Measurements from ENCODE around the gene OR52B2.
A peak's percentile ranks its signal among the peaks of the same experiment; 100 is the strongest.

Gene OR52B2

DNA sequence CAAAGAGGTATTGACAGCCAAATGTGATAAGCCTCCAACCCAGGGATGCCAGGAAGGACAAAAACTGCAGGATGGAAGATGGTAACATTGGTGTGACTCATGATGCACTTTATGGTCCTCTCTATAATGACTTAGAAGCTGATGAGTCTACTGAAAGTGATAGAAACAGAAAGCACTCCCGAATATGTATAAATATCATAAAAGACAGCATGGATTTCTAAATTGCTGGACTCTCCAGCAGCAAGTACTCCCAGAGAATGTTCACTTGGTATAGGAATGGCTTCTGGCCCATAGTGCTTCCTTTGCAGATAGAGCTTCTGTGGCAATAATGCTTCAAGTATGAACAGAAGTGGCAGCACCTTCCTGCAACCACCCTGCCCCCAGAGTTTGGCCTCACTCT is at the start of gene OR52B2:
OR52B2 (minus strand) TSS at position 101 of the 400 bp plus-strand sequence; CDS start at position 101, 0 bp downstream.
- no peak within 1 kb of the TSS for H3K4me3 ChIP-seq (ENCODE audit: control insufficient read depth, low read depth, low read length)
- TF ChIP-seq, protein P1, sequence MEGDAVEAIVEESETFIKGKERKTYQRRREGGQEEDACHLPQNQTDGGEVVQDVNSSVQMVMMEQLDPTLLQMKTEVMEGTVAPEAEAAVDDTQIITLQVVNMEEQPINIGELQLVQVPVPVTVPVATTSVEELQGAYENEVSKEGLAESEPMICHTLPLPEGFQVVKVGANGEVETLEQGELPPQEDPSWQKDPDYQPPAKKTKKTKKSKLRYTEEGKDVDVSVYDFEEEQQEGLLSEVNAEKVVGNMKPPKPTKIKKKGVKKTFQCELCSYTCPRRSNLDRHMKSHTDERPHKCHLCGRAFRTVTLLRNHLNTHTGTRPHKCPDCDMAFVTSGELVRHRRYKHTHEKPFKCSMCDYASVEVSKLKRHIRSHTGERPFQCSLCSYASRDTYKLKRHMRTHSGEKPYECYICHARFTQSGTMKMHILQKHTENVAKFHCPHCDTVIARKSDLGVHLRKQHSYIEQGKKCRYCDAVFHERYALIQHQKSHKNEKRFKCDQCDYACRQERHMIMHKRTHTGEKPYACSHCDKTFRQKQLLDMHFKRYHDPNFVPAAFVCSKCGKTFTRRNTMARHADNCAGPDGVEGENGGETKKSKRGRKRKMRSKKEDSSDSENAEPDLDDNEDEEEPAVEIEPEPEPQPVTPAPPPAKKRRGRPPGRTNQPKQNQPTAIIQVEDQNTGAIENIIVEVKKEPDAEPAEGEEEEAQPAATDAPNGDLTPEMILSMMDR (conservative IDR thresholded peaks at IDR 0.05; ENCODE audit: control insufficient read depth, insufficient read depth, low read depth, low read length) = no peak
- no peak for DNase-seq (ENCODE audit: low read depth)

DNA sequence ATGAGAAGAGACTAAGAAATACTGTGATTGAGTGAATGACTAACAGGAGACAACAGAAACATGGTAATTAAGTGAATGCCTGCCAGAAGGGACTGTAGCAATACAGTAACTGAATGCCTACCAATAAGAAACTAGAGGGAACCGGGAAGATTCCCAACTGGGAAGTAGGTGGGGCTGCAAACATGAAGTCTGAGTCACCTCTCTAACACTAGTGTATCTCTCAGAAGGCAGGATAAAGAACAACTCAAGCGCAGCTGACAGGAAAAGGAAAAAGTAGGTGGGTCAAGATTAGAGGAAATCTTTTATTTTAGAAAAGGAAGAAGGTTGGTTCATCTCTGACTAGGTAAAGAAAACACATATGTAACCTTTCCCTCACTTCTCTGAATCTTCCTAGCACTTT is 49.2 kb upstream of the OR52B2 start:
- TF ChIP-seq, protein P1 (conservative IDR thresholded peaks at IDR 0.05; ENCODE audit: control insufficient read depth, insufficient read depth, low read depth, low read length) = no peak
- no peak overlapping the region for H3K4me3 ChIP-seq (ENCODE audit: control insufficient read depth, low read depth, low read length)
- DNase-seq (ENCODE audit: low read depth) = peak; percentile 96

DNA sequence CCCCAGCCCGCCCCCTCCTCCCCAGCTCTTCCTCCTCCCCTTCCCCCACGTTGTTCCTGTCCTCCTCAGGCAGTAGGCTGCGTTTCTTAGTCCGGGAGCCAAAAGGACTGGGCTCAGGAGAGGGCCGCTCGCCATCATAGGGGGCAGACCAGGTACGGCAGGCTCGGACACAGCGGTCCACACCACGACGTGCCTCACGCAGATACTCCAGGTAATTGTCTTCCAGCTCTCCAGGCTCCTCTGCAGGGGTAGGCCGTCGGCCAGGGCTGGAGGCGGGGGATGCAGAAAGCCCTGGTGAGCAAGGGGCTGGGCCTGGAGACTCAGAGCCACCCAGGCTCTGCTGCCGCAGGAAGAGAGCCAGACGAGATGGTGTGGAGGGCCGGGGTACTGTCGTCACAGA is 47.6 kb upstream of the OR52B2 start:
- no peak overlapping the region for H3K4me3 ChIP-seq (ENCODE audit: control insufficient read depth, low read depth, low read length)
- DNase-seq (ENCODE audit: low read depth) = no peak
- TF ChIP-seq, protein P1 (conservative IDR thresholded peaks at IDR 0.05; ENCODE audit: control insufficient read depth, insufficient read depth, low read depth, low read length) = no peak

DNA sequence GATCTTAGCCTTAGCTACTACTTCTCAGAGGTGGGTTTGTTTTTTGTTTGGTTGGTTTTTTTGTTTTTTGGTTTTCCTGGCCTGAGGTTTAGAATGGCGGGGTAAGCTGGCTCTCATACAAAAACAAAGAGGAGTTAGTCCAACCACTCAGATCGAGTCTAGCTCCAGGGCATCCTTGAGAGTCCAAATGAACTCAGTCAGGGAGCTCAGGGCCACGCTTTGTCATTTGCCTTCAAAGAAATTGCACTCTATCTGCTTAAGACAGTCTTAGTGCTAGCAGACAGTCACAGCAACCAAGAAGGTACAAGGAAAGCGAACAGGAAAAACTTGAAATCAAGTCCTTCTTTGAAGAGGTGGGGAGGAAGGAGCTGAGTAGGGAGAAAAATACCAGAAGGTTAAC is 46.4 kb upstream of the OR52B2 start:
- no peak overlapping the region for H3K4me3 ChIP-seq (ENCODE audit: control insufficient read depth, low read depth, low read length)
- TF ChIP-seq, protein P1 (conservative IDR thresholded peaks at IDR 0.05; ENCODE audit: control insufficient read depth, insufficient read depth, low read depth, low read length) = no peak
- no peak for DNase-seq (ENCODE audit: low read depth)

DNA sequence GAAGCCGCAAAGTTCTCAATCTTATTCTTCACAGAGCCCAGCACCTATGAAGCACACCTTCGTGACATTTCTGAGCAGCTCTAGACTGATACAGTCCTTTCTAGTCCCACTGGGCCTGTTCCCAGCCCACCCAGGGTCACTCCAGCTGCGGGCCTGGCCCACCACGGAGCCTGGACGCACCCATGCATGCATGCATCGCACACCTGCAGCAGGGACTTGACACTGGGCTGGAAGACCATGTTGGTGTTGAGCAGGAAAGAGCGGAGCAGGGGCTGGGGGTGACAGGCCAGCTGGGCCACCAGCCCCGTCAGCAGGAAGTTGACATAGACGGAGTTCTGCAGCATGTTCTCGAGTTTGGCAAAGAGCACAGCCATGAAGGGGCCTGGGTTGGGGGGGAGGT is 44.4 kb upstream of the OR52B2 start:
- no peak overlapping the region for H3K4me3 ChIP-seq (ENCODE audit: control insufficient read depth, low read depth, low read length)
- DNase-seq (ENCODE audit: low read depth) = no peak
- TF ChIP-seq, protein P1 (conservative IDR thresholded peaks at IDR 0.05; ENCODE audit: control insufficient read depth, insufficient read depth, low read depth, low read length) = no peak

DNA sequence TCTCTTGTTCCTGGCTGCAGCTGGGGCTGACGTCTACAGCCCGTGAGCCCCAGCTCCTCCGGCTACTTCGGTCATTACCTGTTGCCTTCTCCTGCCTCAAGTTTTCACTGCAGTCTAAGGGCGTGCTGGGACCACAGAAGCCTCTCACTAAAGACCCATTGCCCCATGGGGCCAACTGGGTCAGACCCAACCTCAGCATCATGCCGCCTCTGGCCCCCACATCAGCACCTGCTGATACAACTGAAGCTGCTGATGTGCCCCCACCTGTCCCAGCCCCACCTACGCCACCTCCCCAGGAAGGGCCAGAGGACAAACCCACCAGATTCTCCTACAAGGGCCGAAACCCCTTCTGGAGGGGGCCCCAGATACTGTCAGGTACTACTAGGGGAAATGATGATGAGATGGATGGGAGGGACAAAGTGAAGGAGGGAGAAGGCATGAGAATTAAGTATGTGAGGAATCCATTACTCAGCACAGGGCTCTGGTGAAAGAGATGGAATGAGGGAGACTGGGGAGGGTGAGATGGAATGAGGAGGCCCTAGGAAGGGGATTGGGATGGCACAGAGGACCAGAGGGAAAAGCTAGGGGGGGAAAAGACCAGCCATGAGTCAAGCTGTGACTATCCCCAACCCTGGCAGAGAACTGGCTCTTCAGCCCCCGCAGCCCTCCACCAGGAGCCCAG is 40.3 kb upstream of the OR52B2 start:
- TF ChIP-seq, protein P1 (conservative IDR thresholded peaks at IDR 0.05; ENCODE audit: control insufficient read depth, insufficient read depth, low read depth, low read length) = no peak
- DNase-seq (ENCODE audit: low read depth) = no peak

More for the DNA sequence above, 40.3 kb upstream of the OR52B2 start:
- no peak overlapping the region for H3K4me3 ChIP-seq (ENCODE audit: control insufficient read depth, low read depth, low read length)

Measured in fibroblast of mammary gland (primary cell).